Prostate gland (tissue), 2 donors: ENCODE results near the gene ASZ1. TPM values are rescaled to one million over a fixed set of nuclear protein-coding genes. Genes with fewer than 3 reads are reported as not detected.

Experiments
- DNase-seq: peaks from one replicate; pipeline ENCODE4 v3.0.0-alpha.2; 2019; ENCODE audit warnings: low spot score
- H3K27ac ChIP-seq, 2 donors: fragments of 200-600 bp; sonication (generic); 2 replicates each; pipeline ENCODE4 v1.5.1; 2017 to 2019
- H3K27me3 ChIP-seq: fragments of 200-600 bp; sonication (generic); replicated peaks from 2 replicates; pipeline ENCODE4 v1.5.1; 2019; ENCODE audit not compliant: insufficient read depth
- H3K36me3 ChIP-seq, 2 donors: fragments of 200-600 bp; sonication (generic); 1 replicate in 1 of 2; 2 replicates in 1 of 2; pipeline versions ENCODE4 v1.5.1 to v1.8.1; 2017 to 2019
- H3K4me1 ChIP-seq: fragments of 200-600 bp; sonication (generic); replicated peaks from 2 replicates; pipeline ENCODE4 v1.5.1; 2019
- H3K4me3 ChIP-seq, 2 donors: fragments of 200-600 bp; sonication (generic); 2 replicates each; pipeline ENCODE4 v1.5.1; 2017 to 2019
- H3K9me3 ChIP-seq: fragments of 200-600 bp; sonication (generic); 2 replicates; pipeline ENCODE4 v1.5.1; 2017
- CTCF ChIP-seq, 4 experiments: fragments of 200-600 bp in 2 of 4; fragments of 450-650 bp in 2 of 4; sonication (generic) in 2 of 4; IDR thresholded peaks; 1 replicate in 3 of 4; 2 replicates in 1 of 4; pipeline ENCODE4 v1.5.1; 2016 to 2019; ENCODE audit warnings: antibody characterized with exemption in 4 of 4, mild to moderate bottlenecking in 2 of 4, moderate library complexity in 2 of 4
- POLR2A ChIP-seq: fragments of 450-650 bp; IDR thresholded peaks from one replicate; pipeline ENCODE4 v1.6.1; 2016; ENCODE audit warnings: antibody characterized with exemption, mild to moderate bottlenecking
- POLR2AphosphoS5 ChIP-seq: sonication (generic); formaldehyde crosslinking; IDR thresholded peaks from one replicate; pipeline ENCODE4 v1.6.1; 2017; ENCODE audit warnings: antibody characterized with exemption
- WGBS: methylation state at CpG from one replicate; pipeline ENCODE4 v1.1.5; 2018; 5-methylcytosine and 5-hydroxymethylcytosine counted together
- intact Hi-C: fragments of 100-400 bp; cut with DNase I; formaldehyde crosslinking; loops from one replicate; pipeline ENCODE4 v1.14.2; 2022
- total RNA-seq, 2 donors: library from RNA; depleted of rRNA; stranded (reverse); fragments of >200 nt; gene quantifications; one replicate each; pipeline ENCODE4 v1.1.0, GENCODE V29; 2016

ASZ1 gene
- total RNA-seq, 2 donors from 2014 or later: 6.1 TPM; not detected in 1

- Histone ChIP-seq H3K4me1 (no peaks in the 10 kb centered on the region), H3K27ac (no peak overlapping the region), H3K9me3 (no peaks in the 10 kb centered on the region), H3K4me3 (no peak overlapping the region), H3K27me3 (no peaks in the 10 kb centered on the region), H3K36me3 (no peaks in the 10 kb centered on the region)
- DNase-seq: no peak
- TF ChIP-seq POLR2AphosphoS5 (no peak), POLR2A (no peak), CTCF (IDR thresholded peaks at IDR 0.05) (no peak)
- intact Hi-C loops: no loop called here
Measured at GRCh38 chr7:117333168-117333567, 94.1 kb downstream of the ASZ1 start.

- Histone ChIP-seq H3K4me3 (no peak overlapping the region), H3K36me3 (no peaks in the 10 kb centered on the region), H3K27ac (no peak overlapping the region), H3K27me3 (no peaks in the 10 kb centered on the region), H3K9me3 (no peaks in the 10 kb centered on the region), H3K4me1 (no peaks in the 10 kb centered on the region)
- intact Hi-C loops: no loop called here
- no peak for TF ChIP-seq POLR2AphosphoS5
- no peak for TF ChIP-seq POLR2A
- no peak for TF ChIP-seq CTCF (IDR thresholded peaks at IDR 0.05)
- no peak for DNase-seq
Measured at GRCh38 chr7:117332031-117332430, 95.3 kb downstream of the ASZ1 start.

- no peaks in the 10 kb centered on the region for H3K9me3 ChIP-seq
- no peak overlapping the region for H3K4me3 ChIP-seq
- no peak overlapping the region for H3K27ac ChIP-seq
- TF ChIP-seq CTCF (IDR thresholded peaks at IDR 0.05) (no peak), POLR2A (no peak), POLR2AphosphoS5 (no peak)
- no peak for DNase-seq
- H3K36me3 ChIP-seq: no peaks in the 10 kb centered on the region
- WGBS: 75% methylated on average over 1 of the region's 1 CpG
- peaks cover 8% of the 10 kb centered on the region for H3K27me3 ChIP-seq
- H3K4me1 ChIP-seq: no peaks in the 10 kb centered on the region
- intact Hi-C loops: no loop called here
Measured at GRCh38 chr7:117325836-117326235, 101.5 kb downstream of the ASZ1 start.

GRCh38 chr7:117324960-117325359 is 102.3 kb downstream of the ASZ1 start:
- no peaks in the 10 kb centered on the region for H3K36me3 ChIP-seq
- H3K4me1 ChIP-seq: no peaks in the 10 kb centered on the region
- intact Hi-C loops: no loop called here
- peaks cover 8% of the 10 kb centered on the region for H3K27me3 ChIP-seq
- TF ChIP-seq CTCF (IDR thresholded peaks at IDR 0.05): no peak
- no peak for TF ChIP-seq POLR2A
- TF ChIP-seq POLR2AphosphoS5: no peak
- no peak overlapping the region for H3K4me3 ChIP-seq
- no peak for DNase-seq
- WGBS: 64% methylated on average over 4 of the region's 4 CpGs
- H3K9me3 ChIP-seq: no peaks in the 10 kb centered on the region
- peak overlapping the region in 1 of 2 donors; percentile 24 for H3K27ac ChIP-seq

- TF ChIP-seq POLR2AphosphoS5: no peak
- Histone ChIP-seq H3K9me3 (no peaks in the 10 kb centered on the region), H3K36me3 (no peaks in the 10 kb centered on the region), H3K27ac (peak overlapping the region; percentile 24 to 27), H3K4me1 (no peaks in the 10 kb centered on the region), H3K27me3 (peaks cover 8% of the 10 kb centered on the region), H3K4me3 (peak overlapping the region; percentile 27 to 35)
- intact Hi-C loops: no loop called here
- 1% methylated on average over 65 of the region's 67 CpGs for WGBS
- no peak for DNase-seq
Measured at GRCh38 chr7:117323851-117324711, 103.2 kb downstream of the ASZ1 start.
